ENCODE results near the gene CDC42BPG. TPM values are rescaled to one million over a fixed set of nuclear protein-coding genes. Genes with fewer than 3 reads are reported as not detected.

CDC42BPG gene
- total RNA-seq, 4 donors from 2014 or later, result 0.33 to 0.46 (median 0.39) TPM; not detected in 1

DNA sequence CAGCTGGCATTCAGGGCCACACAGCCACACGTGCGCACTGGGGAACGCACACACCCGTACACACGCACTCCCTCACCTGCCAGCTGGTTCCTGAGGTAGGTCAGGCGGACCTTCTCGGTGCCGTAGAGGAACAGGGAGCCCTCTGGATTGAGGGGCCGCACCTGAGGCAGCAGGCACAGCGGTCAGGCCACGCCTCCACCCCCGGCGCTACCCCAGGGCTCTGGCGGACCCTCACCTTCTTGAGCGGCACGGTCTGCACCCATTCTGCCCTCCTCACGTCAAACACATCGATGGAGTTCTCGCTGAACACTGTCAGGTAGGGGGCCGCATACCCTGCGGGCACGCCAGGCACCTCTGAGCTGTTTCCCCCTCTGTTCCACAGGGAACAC, 17.0 kb downstream of the CDC42BPG start:
- H3K9me3 ChIP-seq, result no peaks in the 10 kb centered on the region
- WGBS, result 95% methylated on average over 22 of the region's 22 CpGs
- TF ChIP-seq POLR2AphosphoS5 (IDR thresholded peaks at IDR 0.05), result no peak
- TF ChIP-seq POLR2A (IDR thresholded peaks at IDR 0.05; ENCODE audit: low read depth), result no peak
- TF ChIP-seq EP300 (IDR thresholded peaks at IDR 0.05), result no peak
- TF ChIP-seq, protein P1, sequence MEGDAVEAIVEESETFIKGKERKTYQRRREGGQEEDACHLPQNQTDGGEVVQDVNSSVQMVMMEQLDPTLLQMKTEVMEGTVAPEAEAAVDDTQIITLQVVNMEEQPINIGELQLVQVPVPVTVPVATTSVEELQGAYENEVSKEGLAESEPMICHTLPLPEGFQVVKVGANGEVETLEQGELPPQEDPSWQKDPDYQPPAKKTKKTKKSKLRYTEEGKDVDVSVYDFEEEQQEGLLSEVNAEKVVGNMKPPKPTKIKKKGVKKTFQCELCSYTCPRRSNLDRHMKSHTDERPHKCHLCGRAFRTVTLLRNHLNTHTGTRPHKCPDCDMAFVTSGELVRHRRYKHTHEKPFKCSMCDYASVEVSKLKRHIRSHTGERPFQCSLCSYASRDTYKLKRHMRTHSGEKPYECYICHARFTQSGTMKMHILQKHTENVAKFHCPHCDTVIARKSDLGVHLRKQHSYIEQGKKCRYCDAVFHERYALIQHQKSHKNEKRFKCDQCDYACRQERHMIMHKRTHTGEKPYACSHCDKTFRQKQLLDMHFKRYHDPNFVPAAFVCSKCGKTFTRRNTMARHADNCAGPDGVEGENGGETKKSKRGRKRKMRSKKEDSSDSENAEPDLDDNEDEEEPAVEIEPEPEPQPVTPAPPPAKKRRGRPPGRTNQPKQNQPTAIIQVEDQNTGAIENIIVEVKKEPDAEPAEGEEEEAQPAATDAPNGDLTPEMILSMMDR (IDR thresholded peaks at IDR 0.05), result no peak

DNA sequence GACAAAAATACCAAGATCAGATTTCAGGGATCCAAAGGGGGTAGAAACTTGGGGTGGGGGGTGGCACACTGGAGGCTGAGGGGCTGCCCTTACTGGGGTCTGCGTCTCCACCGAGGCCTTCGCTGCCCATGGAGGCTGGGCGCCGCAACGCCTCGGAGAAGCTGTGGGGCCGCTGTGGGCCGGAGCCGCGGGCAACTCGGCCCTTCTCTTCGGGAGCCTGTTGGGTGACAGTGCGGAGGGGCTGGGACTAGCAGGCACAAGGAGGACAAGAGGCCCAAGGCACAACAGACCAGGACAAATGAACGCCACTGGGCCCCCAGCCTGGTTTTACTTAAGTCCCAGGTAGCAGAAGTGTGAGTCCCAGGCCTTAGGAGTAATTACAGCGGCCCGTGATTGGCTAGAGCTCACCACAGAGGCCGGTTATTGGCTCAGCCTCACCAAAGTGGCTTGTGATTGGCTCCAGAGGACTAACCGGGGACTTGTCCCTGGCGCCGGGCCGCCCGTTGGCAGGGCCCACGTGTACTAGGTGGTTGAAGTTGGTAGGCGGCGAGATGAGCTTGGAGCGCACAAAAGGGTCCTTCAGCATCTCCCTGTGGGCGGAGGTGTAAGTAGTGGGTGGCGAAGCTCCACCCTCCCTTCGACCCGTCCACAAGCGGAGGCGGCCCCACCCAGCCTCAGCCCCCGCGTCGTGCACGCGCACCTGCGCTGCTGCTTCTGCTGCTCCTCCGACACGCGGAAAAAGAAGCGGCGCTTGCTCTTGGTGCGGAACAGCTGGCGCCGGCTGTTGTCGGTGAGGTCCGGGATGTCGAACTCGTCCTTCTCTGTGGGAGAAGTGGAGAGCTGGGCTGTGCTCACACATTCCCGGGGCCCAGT, 17.6 kb downstream of the CDC42BPG start:
- 87% methylated on average over 27 of the region's 52 CpGs for WGBS
- intact Hi-C loops (cut with DNase I), result no loop called here
- H3K9me3 ChIP-seq, result no peaks in the 10 kb centered on the region
- no peaks in the 10 kb centered on the region for H3K27me3 ChIP-seq
- H3K27ac ChIP-seq (replicated peaks in 1 of 4), result no peak overlapping the region
- TF ChIP-seq, protein P1 (IDR thresholded peaks at IDR 0.05), result no peak
- no peak for TF ChIP-seq POLR2A (IDR thresholded peaks at IDR 0.05; ENCODE audit: low read depth)
- TF ChIP-seq POLR2AphosphoS5 (IDR thresholded peaks at IDR 0.05), result no peak
- no peak for TF ChIP-seq EP300 (IDR thresholded peaks at IDR 0.05)
- no peaks in the 10 kb centered on the region for H3K36me3 ChIP-seq
- H3K4me1 ChIP-seq, result no peaks in the 10 kb centered on the region
- H3K4me3 ChIP-seq, result no peak overlapping the region
- DNase-seq (ENCODE audit: extremely low spot score), result no peak

More for the DNA sequence above, 17.0 kb downstream of the CDC42BPG start:
- H3K27ac ChIP-seq (replicated peaks in 1 of 4), result no peak overlapping the region
- DNase-seq (ENCODE audit: extremely low spot score), result no peak
- H3K4me1 ChIP-seq, result no peaks in the 10 kb centered on the region
- H3K4me3 ChIP-seq, result no peak overlapping the region
- no peaks in the 10 kb centered on the region for H3K36me3 ChIP-seq
- H3K27me3 ChIP-seq, result no peaks in the 10 kb centered on the region
- intact Hi-C loops (cut with DNase I), result no loop called here

DNA sequence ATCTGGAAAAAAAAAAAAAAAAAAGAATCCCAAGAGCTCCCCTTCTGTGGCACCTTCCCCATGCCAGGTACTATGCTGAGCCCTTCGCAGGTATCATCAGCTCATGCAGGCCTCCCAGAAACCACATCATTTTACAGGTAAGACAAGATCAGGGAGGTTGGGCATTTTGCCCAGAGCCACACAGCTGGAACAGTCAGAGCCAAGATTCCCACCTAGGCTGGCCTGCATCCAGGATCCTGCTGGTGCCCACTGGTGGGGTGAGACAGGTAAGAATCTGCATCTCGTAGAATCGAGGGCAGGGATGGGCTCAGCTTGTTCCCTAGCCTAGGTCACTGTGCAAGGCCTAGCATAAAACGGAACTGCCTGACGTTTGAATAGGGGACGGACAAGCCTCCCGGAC, 18.4 kb downstream of the CDC42BPG start:
- Histone ChIP-seq H3K36me3 (no peaks in the 10 kb centered on the region), H3K27ac (replicated peaks in 1 of 4) (no peak overlapping the region), H3K4me1 (no peaks in the 10 kb centered on the region), H3K9me3 (no peaks in the 10 kb centered on the region), H3K4me3 (no peak overlapping the region), H3K27me3 (no peaks in the 10 kb centered on the region)
- 100% methylated on average over 2 of the region's 7 CpGs for WGBS
- TF ChIP-seq, protein P1 (IDR thresholded peaks at IDR 0.05), result no peak
- TF ChIP-seq POLR2A (IDR thresholded peaks at IDR 0.05; ENCODE audit: low read depth) (no peak), POLR2AphosphoS5 (IDR thresholded peaks at IDR 0.05) (no peak), EP300 (IDR thresholded peaks at IDR 0.05) (no peak)
- intact Hi-C loops (cut with DNase I), result no loop called here
- no peak for DNase-seq (ENCODE audit: extremely low spot score)

DNA sequence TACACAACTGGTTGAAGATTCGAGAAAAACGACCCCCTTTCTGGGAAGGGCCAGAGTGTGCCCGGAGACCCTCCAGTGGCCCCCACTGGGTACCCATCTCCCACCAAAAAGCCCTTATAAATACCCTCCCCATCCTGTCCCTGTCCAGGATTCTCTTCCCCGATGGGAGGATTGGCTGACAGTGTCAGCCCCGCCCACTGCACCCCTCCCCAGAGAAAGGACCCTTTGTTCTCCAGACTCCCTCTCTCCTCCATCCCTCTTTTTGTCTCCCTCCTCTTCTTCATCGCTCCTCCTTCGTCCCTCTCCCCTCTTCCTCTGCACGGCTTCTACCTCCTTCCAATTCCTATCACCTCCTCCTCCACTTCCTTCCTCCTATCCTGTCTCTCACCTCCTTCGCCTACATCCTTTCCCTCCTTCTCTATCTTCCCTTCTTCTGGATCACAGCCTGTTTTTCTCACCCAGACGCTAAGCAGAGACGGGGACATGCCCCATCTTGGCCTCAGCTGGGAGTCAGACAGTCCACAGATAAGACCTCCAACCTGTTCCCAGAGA, 20.8 kb downstream of the CDC42BPG start:
- Histone ChIP-seq H3K4me3 (no peak overlapping the region), H3K27ac (replicated peaks in 1 of 4) (no peak overlapping the region), H3K36me3 (no peaks in the 10 kb centered on the region), H3K9me3 (no peaks in the 10 kb centered on the region), H3K4me1 (no peaks in the 10 kb centered on the region), H3K27me3 (no peaks in the 10 kb centered on the region)
- TF ChIP-seq POLR2A (IDR thresholded peaks at IDR 0.05; ENCODE audit: low read depth), result no peak
- TF ChIP-seq EP300 (IDR thresholded peaks at IDR 0.05), result no peak
- TF ChIP-seq POLR2AphosphoS5 (IDR thresholded peaks at IDR 0.05), result no peak
- TF ChIP-seq, protein P1 (IDR thresholded peaks at IDR 0.05), result no peak
- 65% methylated on average over 11 of the region's 11 CpGs for WGBS
- intact Hi-C loops (cut with DNase I), result no loop called here
- no peak for DNase-seq (ENCODE audit: extremely low spot score)

All from esophagus muscularis mucosa (tissue), 4 donors.